ENCODE measurements around the gene PGF.
A peak's percentile ranks its signal among the peaks of the same experiment; 100 is the strongest.

DNA sequence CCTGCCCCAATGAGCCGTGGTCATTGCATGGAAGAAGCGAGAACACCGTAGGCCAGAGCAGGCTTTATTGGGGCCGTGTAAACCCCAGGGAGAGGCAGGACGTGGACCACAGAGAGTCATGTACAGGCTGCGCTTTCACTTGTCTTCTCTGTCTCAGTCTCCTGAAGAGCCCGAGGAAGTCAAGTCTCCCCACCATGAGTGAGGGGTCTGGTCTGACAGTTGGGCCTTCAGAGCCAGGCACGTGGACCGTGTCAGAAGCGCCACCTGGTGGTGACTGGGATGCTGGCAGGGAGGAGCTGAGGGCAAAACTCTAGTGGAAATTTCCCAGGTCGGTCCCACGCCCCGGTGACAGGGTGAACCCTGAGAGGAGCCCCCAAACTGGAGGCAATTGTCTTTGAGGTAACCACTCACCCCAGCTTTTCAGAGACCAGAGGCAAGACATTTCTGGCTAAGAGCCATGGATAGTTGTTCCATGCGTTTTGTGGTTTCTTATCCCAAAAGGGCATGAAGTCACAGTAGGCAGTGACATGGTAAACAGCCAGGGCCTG lies 49.7 kb downstream of the PGF start:
- TF ChIP-seq, protein P1, sequence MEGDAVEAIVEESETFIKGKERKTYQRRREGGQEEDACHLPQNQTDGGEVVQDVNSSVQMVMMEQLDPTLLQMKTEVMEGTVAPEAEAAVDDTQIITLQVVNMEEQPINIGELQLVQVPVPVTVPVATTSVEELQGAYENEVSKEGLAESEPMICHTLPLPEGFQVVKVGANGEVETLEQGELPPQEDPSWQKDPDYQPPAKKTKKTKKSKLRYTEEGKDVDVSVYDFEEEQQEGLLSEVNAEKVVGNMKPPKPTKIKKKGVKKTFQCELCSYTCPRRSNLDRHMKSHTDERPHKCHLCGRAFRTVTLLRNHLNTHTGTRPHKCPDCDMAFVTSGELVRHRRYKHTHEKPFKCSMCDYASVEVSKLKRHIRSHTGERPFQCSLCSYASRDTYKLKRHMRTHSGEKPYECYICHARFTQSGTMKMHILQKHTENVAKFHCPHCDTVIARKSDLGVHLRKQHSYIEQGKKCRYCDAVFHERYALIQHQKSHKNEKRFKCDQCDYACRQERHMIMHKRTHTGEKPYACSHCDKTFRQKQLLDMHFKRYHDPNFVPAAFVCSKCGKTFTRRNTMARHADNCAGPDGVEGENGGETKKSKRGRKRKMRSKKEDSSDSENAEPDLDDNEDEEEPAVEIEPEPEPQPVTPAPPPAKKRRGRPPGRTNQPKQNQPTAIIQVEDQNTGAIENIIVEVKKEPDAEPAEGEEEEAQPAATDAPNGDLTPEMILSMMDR (IDR thresholded peaks at IDR 0.05), result peak; percentile 92 to 94 (median 93)
- TF ChIP-seq POLR2AphosphoS5 (IDR thresholded peaks at IDR 0.05), result peak in 1 of 3 donors; percentile 49
- no peak for TF ChIP-seq EP300 (IDR thresholded peaks at IDR 0.05; ENCODE audit: low read depth)
- TF ChIP-seq POLR2A (IDR thresholded peaks at IDR 0.05), result no peak

Measured in transverse colon (tissue), 4 donors.